T-helper 2 cell treated with Interferon-gamma antibody and Interleukin-4, amounts not matched to agents 5 μg/mL and 100 μg/mL, for 36 hours (primary cell): ENCODE data around the gene DHRS1.
"Not testable (repeated sequence)": the region's sequence is repeated elsewhere in the genome, so short reads cannot be mapped to it uniquely, and the experiment has no call there.

Experiments
- DNase-seq: peaks from one replicate; pipeline ENCODE4 v3.0.0; 2021; ENCODE audit warnings: low spot score
- H3K27ac Mint-ChIP-seq: one replicate; pipeline ENCODE4 v1.8.0; 2021; ENCODE audit warnings: mild to moderate bottlenecking, mixed read lengths
- H3K27me3 Mint-ChIP-seq: one replicate; pipeline ENCODE4 v1.8.0; 2021; ENCODE audit warnings: low read depth, mixed read lengths
- H3K36me3 Mint-ChIP-seq: one replicate; pipeline ENCODE4 v1.8.0; 2021; ENCODE audit warnings: low read depth, mixed read lengths
- H3K4me1 Mint-ChIP-seq: one replicate; pipeline ENCODE4 v1.8.0; 2021; ENCODE audit warnings: low read depth, mixed read lengths
- H3K4me3 Mint-ChIP-seq: one replicate; pipeline ENCODE4 v1.8.0; 2022; ENCODE audit warnings: mild to moderate bottlenecking, moderate library complexity, mixed read lengths
- H3K9me3 Mint-ChIP-seq: one replicate; pipeline ENCODE4 v1.8.0; 2021; ENCODE audit warnings: mixed read lengths

The DHRS1 gene

DNA sequence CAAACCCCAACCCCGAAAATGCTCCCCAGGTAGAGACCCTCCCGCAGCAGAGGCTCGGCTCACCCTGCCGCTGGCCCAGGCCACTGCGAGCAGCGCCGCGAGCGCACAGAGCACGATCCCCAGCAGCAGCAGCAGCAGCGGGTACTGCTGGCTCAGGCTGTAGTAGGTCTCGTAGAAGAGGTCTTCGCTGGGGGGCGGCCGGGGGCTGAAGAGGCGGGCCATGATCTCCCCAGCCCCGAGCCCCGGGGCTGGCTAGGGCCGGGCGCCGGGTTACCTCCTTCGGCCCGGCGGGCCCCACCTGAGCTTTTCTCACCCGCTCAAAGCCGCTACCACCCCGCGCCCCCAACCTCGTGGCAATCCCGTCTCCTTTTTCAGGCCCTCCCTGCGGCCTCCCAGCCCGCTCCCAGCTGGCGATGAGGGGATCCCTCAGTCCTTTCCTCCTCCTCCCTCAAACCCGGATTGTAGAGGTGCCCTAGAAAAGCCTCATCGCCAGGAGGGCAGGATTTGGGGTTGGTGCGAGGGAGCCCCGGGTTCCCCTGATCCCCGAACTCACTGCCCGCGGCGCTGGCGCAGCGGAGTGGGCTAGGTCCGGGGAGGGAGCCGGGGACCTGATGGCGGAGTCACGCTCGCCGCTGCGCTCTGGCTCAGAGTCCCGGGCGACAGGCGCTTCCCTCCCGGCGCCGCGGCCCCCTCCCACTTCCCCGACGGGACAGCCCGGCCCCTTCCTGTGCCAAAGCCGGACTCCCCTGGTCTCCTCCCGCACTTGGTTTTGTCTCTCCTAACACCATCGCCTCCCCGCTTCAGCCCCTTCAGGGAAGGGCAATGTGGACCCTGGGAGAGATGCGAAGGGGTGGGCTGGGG is 35.1 kb upstream of the DHRS1 start, which contains the start of gene ADCY4:
Gene ADCY4 (minus strand): TSS at position 641 of the 861 bp plus-strand sequence. CDS start 419 bp downstream, at position 222.
- H3K36me3 Mint-ChIP-seq = peaks cover 35% of the 10 kb centered on the region
- DNase-seq = no peak
- peak within 1 kb of the TSS; percentile 30 for H3K4me3 Mint-ChIP-seq
- no peaks in the 10 kb centered on the region for H3K9me3 Mint-ChIP-seq
- peaks cover 30% of the 10 kb centered on the region for H3K27me3 Mint-ChIP-seq
- H3K4me1 Mint-ChIP-seq = peaks cover 34% of the 10 kb centered on the region
- no peak within 1 kb of the TSS for H3K27ac Mint-ChIP-seq

DNA sequence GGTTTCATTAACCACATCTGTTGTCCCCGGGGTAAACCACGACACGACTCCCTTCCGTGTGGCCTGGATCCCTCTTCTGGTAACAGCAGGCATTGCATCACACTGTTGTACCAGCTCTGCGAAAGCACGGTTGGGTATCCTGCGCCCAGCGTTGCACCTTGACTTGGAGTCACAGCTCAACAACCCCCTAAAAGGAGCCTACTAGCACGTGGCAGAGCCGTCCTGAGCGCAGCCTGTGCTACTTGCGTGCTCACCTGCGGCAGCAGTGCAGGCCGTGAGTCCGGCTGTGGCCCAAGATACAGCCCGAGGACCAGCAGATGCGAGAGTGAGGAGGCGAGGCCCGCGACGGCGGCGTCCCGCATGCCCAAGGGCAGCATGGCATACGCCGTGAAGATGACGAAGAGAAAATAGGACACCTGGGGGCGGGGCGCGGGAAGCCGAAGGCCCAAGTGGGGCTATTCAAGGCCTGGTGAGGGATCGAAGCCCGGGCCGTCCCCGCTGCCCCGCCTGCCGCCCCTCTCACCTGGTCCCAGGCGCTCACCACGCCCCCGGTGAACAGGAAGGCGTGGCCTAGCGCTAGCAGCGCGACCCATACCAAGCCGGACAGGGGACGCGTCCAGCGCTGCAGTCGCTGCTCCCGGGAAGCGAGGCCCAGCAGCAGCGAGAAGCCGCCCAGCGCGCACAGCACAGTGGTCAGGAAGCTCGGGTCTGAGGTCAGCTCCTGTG is 32.9 kb upstream of the DHRS1 start:
- peaks cover 39% of the 10 kb centered on the region for H3K4me1 Mint-ChIP-seq
- H3K27me3 Mint-ChIP-seq = peaks cover 30% of the 10 kb centered on the region
- H3K27ac Mint-ChIP-seq = peak overlapping the region; percentile 71
- no peaks in the 10 kb centered on the region for H3K9me3 Mint-ChIP-seq
- H3K36me3 Mint-ChIP-seq = peaks cover 24% of the 10 kb centered on the region
- peak; percentile 74 for DNase-seq
- H3K4me3 Mint-ChIP-seq = peak overlapping the region; percentile 89

DNA sequence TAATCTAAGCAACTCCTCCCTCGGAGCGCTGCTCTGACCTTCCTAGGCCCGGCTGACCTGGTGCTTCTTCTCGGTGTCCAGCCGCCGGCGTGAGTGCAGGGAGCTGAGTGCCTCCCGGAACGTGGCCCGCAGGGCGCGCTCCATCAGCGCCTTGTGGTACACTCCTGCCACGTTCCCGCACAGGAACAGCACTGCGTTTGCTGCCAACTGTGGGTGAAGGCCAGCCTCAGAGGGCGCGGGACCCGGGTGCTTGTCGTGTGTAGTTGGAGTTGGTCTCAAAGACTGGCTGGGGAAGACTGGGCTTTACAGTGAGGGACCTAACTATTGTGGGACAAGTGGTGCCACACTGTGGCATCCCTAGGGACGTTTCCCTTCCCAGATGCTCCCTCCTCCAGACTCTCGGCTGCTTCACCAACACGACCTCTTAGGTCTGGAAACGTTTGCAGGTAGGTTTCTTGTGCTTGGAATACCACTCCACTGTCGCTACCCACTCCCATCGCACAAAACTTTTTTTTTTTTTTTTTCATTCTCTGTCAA is 32.2 kb upstream of the DHRS1 start:
- peaks cover 43% of the 10 kb centered on the region for H3K4me1 Mint-ChIP-seq
- H3K27ac Mint-ChIP-seq = peak overlapping the region; percentile 71
- peak overlapping the region; percentile 89 for H3K4me3 Mint-ChIP-seq
- DNase-seq = no peak
- peaks cover 17% of the 10 kb centered on the region for H3K36me3 Mint-ChIP-seq
- peaks cover 30% of the 10 kb centered on the region for H3K27me3 Mint-ChIP-seq
- no peaks in the 10 kb centered on the region for H3K9me3 Mint-ChIP-seq

DNA sequence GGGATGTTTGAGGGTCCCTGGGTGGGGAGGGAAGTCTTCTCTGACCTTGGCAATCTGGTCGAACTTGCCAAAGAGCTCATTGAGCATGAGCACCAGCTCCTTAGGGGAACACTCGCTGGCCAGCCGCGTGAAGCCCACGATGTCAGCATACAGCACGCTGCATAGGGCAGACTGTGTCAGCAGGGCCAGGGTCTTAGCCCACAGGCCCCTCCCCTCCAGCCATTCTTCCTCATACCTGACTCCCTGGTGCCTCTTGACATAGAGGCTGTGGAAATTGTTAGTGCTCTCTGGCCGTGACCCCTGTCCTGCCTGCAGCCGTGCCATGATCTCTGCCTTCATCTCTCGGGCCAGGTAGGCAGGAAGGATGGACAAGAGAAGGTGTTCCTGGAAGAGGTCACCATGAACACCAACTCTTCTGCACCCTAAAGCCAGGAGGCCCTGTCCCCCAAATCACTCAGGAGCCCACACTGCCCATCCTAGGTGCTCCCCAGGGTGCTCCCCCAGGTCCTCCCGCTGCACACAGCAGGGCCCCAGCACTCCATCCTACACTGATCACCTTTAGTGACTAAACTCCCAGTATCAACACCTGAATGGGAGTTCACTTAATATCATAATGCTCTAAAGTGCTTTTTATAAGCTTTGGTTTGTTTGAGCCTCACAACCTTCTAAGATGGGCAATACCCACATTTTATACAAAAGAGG is 31.5 kb upstream of the DHRS1 start:
- Mint-ChIP-seq H3K9me3 (no peaks in the 10 kb centered on the region), H3K27ac (no peak overlapping the region)

DNA sequence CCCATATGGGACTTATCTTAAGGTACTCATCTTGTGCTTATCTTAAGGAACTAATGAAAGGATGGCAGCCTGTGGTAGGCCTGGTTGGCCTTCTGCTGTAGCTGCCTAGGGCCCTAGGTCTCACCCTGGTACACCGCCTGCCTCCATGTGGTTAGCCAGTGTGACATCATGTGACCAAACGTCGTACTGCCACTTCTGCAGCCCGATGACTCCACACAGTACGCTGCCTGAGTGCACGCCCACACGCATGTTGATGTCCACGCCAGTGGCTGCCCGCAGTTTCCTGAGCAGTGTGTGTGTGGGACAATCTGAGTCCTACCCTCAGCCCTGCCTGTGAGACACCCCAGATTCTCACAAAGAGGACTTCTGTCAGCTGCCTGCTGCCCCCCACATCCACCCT is 30.2 kb upstream of the DHRS1 start:
- Mint-ChIP-seq H3K9me3 (no peaks in the 10 kb centered on the region), H3K4me1 (peaks cover 37% of the 10 kb centered on the region), H3K36me3 (peaks cover 2% of the 10 kb centered on the region), H3K27ac (no peak overlapping the region), H3K27me3 (peaks cover 18% of the 10 kb centered on the region), H3K4me3 (no peak overlapping the region)
- peak; percentile 60 for DNase-seq

More for the DNA sequence above, 31.5 kb upstream of the DHRS1 start:
- H3K27me3 Mint-ChIP-seq = peaks cover 30% of the 10 kb centered on the region
- H3K4me1 Mint-ChIP-seq = peaks cover 42% of the 10 kb centered on the region
- H3K36me3 Mint-ChIP-seq = peaks cover 12% of the 10 kb centered on the region
- H3K4me3 Mint-ChIP-seq = no peak overlapping the region
- no peak for DNase-seq

DNA sequence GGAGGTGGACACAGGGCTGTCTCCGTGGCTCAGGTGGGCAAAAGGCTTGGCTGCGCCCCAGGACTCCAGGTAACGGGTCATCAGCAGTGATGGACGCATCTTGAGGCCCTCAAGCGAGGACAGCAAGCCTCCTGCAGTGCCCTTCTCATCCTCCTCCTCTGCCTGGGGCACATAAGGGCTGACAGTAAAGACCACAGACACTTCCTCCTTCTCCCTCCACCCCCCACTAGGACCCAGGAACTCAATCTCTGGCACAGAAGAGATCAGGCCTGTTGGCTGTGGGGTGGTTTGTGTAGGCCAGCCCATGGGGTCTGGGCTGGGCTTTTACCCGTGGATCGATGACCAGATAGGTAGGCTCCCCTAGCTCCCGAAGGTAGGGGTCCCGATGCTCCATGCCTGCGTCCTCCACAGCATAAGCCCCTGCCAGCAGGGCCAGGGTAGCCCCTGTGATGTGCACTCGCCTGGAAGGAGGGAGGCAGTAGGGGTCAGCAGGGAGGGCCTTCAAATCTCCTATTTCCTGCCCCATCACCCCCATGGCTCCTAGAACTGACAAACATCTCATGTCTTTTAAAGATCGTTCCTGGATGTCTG is 29.6 kb upstream of the DHRS1 start:
- no peak for DNase-seq
- Mint-ChIP-seq H3K4me3 (no peak overlapping the region), H3K27ac (no peak overlapping the region), H3K27me3 (peaks cover 14% of the 10 kb centered on the region), H3K4me1 (peaks cover 35% of the 10 kb centered on the region), H3K36me3 (peaks cover 2% of the 10 kb centered on the region), H3K9me3 (no peaks in the 10 kb centered on the region)

DNA sequence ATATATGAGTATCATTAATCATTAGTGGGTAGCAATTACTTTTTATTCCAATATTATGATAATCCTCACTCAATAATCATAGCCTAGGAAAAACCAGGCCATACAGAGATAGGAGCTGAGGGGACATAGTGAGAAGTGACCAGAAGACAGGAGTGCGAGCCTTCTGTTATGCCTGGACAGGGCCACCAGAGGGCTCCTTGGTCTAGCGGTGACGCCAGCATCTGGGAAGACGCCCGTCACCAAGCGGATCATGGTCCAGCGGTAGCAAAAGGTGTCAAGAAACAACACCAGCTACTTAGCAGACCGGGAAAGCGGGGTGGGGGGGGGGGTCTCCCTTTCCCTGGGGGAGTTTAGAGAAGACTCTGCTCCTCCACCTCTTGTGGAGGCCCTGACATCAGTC is 28.3 kb upstream of the DHRS1 start:
- peaks cover 33% of the 10 kb centered on the region for H3K4me1 Mint-ChIP-seq
- not testable (repeated sequence) for H3K27me3 Mint-ChIP-seq

DNA sequence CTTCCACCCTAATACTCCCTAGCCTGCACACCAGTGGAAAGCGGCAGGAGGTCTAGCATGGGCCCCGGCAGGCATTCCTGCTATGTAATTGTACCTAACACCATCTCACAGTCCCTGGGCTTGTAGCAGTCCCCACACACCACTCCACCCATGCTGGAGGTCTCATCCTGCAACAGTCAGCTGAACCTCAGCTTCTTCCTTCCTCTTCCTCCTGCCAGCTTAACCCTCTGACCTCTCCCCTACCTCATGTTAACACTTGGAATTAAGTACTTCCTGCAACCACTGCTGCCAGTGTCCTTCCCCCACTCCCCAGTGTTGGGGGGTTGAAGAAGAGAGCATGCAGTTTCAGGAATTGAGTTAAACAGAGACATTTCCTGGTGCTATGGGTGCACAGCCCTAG is 27.7 kb upstream of the DHRS1 start:
- DNase-seq = no peak
- H3K4me3 Mint-ChIP-seq = no peak overlapping the region
- H3K4me1 Mint-ChIP-seq = peaks cover 30% of the 10 kb centered on the region
- peaks cover 4% of the 10 kb centered on the region for H3K27me3 Mint-ChIP-seq
- H3K36me3 Mint-ChIP-seq = peaks cover 1% of the 10 kb centered on the region
- H3K9me3 Mint-ChIP-seq = no peaks in the 10 kb centered on the region
- H3K27ac Mint-ChIP-seq = peak overlapping the region; percentile 68

More for the DNA sequence above, 28.3 kb upstream of the DHRS1 start:
- H3K4me3 Mint-ChIP-seq, H3K27ac Mint-ChIP-seq, H3K36me3 Mint-ChIP-seq, DNase-seq, H3K9me3 Mint-ChIP-seq: not testable (repeated sequence)

DNA sequence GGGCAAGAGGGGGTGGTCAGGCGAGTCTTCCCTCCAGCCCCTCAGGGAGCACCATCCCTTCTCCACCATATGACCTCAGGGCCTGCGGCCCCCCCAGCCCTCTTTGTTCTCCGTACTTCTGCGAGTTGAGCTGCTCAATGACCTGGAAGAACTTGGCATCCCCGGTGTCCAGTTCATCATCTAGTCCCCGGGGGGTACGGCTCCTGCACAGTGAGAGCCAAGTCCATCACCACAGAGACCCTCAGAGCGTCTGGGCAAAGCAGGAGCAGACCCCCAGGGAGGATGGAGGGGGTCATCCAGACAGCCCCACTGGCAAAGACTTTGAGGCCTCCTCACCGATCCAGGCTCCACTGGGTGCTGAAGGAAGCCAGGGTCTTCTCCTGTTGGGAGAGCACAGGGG is 26.4 kb upstream of the DHRS1 start:
- Mint-ChIP-seq H3K4me1 (peaks cover 23% of the 10 kb centered on the region), H3K27me3 (no peaks in the 10 kb centered on the region), H3K36me3 (no peaks in the 10 kb centered on the region), H3K27ac (no peak overlapping the region), H3K9me3 (no peaks in the 10 kb centered on the region), H3K4me3 (no peak overlapping the region)
- no peak for DNase-seq

DNA sequence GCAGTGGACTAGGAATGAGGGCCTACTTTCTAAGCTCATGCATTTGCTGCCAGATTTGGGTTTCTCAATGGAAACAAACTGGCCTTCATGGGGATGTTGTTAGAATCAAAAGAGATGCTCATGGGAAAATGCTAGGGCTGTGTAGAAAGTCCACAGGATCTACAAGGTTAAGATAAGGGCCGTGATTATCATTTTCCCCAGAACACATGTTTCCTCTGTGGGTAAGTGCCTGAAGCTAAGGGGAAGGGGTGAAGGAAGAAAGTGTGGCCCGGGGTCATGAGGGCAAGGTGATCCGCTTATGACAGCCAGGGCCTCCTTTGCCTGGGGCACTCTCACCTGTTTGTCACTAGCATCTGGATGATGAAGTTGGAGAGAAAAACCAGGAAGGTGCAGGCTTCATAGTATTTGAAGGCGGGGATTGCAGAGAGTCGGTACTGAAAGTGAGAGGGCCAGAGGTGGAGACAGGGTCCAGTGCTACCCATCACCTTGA is 25.5 kb upstream of the DHRS1 start:
- no peak for DNase-seq
- H3K9me3 Mint-ChIP-seq = no peaks in the 10 kb centered on the region
- H3K27ac Mint-ChIP-seq = no peak overlapping the region

DNA sequence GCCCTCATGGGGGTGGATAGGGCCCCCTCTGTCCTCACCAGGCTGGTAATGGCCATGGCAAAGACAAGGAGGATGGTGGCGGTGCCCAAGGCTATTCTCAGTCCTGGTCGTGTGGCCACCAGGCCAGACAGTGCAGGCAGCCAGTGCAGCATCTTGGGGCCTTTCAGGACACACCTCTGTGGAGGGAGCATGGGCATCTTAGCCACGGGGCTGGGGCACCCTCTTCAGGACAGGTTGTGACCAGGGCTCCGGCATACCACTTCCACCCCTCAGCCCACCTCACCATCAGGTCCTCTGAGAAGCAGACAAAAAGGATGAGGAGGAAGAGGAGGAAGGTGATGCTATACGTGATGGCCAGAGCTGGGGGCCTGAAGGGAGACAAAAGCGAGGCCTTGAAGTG is 24.4 kb upstream of the DHRS1 start:
- Mint-ChIP-seq H3K4me1 (peaks cover 16% of the 10 kb centered on the region), H3K27ac (no peak overlapping the region), H3K36me3 (no peaks in the 10 kb centered on the region), H3K9me3 (no peaks in the 10 kb centered on the region), H3K4me3 (no peak overlapping the region), H3K27me3 (peaks cover 5% of the 10 kb centered on the region)
- DNase-seq = no peak

More for the DNA sequence above, 25.5 kb upstream of the DHRS1 start:
- Mint-ChIP-seq H3K36me3 (no peaks in the 10 kb centered on the region), H3K4me3 (no peak overlapping the region), H3K4me1 (peaks cover 21% of the 10 kb centered on the region), H3K27me3 (peaks cover 4% of the 10 kb centered on the region)

DNA sequence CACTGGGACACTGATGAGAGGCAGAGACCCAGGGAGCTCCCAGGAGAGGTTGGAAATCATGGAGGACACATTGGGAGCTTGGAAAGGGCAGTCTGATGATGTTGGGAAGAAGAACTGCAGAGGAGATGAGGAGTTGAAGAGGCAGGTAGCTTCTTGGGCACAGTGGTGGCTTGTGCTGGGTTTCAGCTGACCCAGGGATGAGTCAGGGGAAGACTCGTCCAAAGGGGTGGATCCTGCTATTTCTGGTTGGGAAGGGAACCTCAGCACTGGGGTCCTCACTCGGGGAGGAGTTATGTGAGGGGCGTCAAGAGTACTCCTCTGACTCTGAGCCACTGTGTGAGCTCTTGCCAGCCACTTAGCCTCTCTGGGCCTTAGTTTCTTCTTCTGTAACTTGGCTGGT is 23.8 kb upstream of the DHRS1 start:
- Mint-ChIP-seq H3K4me1 (peaks cover 11% of the 10 kb centered on the region), H3K4me3 (no peak overlapping the region), H3K36me3 (no peaks in the 10 kb centered on the region), H3K27me3 (peaks cover 5% of the 10 kb centered on the region), H3K9me3 (no peaks in the 10 kb centered on the region), H3K27ac (no peak overlapping the region)
- no peak for DNase-seq

DNA sequence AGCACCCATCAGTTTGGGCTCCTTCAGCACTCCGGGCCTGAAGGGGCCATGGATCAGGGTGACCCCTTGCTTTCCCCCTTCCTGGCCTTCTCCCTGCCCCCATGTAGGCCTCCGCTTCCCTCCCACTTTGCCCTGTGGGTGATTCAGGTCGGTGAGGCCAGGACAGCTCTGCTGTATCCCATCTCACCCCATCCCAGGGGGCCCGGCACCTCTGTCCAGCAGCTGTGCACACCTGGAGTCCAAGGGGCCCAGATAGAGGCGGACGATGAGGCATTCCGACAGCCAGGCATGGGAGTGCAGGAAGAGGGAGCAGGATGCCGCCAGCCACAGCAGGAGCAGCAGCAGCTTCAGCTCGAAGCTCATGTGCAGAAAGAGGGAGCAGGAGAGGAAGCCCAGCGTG is 23.1 kb upstream of the DHRS1 start:
- no peaks in the 10 kb centered on the region for H3K9me3 Mint-ChIP-seq
- no peak overlapping the region for H3K27ac Mint-ChIP-seq
- no peaks in the 10 kb centered on the region for H3K36me3 Mint-ChIP-seq
- H3K4me1 Mint-ChIP-seq = peaks cover 14% of the 10 kb centered on the region
- no peak for DNase-seq
- peaks cover 5% of the 10 kb centered on the region for H3K27me3 Mint-ChIP-seq
- H3K4me3 Mint-ChIP-seq = no peak overlapping the region
